ENCODE measurements around the gene ZNF141.

GRCh38 chr4:288891-289290 lies 48.7 kb upstream of the ZNF141 start:
- TF ChIP-seq CTCF (conservative IDR thresholded peaks at IDR 0.05), result no peak
- no peak for TF ChIP-seq EZH2 (IDR thresholded peaks at IDR 0.05; ENCODE audit: low read depth)
